Stimulated activated effector memory CD8-positive, alpha-beta T cell treated with anti-CD3 and anti-CD28 coated beads, Interleukin-12 subunit alpha, Interleukin-12 subunit beta, amount 100 ng/mL, for 72 hours (primary cell): ENCODE measurements around the gene GABRG2.

ENCODE experiments used
- ATAC-seq: fragments of 150-1000 bp; cut with Tn5 transposase; 2 replicates; pipeline ENCODE4 v1.10.0; 2021
- DNase-seq, 2 donors: peaks; one replicate each; pipeline ENCODE4 v3.0.0; 2021 to 2022; ENCODE audit warnings: low spot score in 2 of 2
- H3K27ac Mint-ChIP-seq: one replicate; pipeline ENCODE4 v1.8.0; 2022; ENCODE audit warnings: mild to moderate bottlenecking, mixed read lengths
- H3K36me3 Mint-ChIP-seq: one replicate; pipeline ENCODE4 v1.8.0; 2022; ENCODE audit warnings: mild to moderate bottlenecking, mixed read lengths
- H3K4me1 Mint-ChIP-seq: one replicate; pipeline ENCODE4 v1.8.0; 2022; ENCODE audit warnings: mixed read lengths
- H3K4me3 Mint-ChIP-seq: one replicate; pipeline ENCODE4 v1.8.0; 2022; ENCODE audit warnings: mild to moderate bottlenecking, mixed read lengths
- H3K9me3 Mint-ChIP-seq: one replicate; pipeline ENCODE4 v1.8.0; 2022; ENCODE audit warnings: mixed read lengths

Gene GABRG2

GRCh38 chr5:162132348-162132747 lies 64.8 kb downstream of the GABRG2 start:
- no peak for ATAC-seq
- Mint-ChIP-seq H3K9me3 (peaks cover 8% of the 10 kb centered on the region), H3K27ac (no peak overlapping the region), H3K4me1 (no peaks in the 10 kb centered on the region), H3K4me3 (no peak overlapping the region), H3K36me3 (no peaks in the 10 kb centered on the region)
- DNase-seq = no peak

- H3K4me1 Mint-ChIP-seq = no peaks in the 10 kb centered on the region
- peaks cover 8% of the 10 kb centered on the region for H3K9me3 Mint-ChIP-seq
- ATAC-seq = no peak
- H3K36me3 Mint-ChIP-seq = no peaks in the 10 kb centered on the region
- H3K4me3 Mint-ChIP-seq = no peak overlapping the region
- DNase-seq = no peak
- H3K27ac Mint-ChIP-seq = no peak overlapping the region
Measured at GRCh38 chr5:162139190-162139589, 71.6 kb downstream of the GABRG2 start.

- no peaks in the 10 kb centered on the region for H3K4me1 Mint-ChIP-seq
- peaks cover 13% of the 10 kb centered on the region for H3K9me3 Mint-ChIP-seq
- DNase-seq (no peak), ATAC-seq (no peak)
- no peak overlapping the region for H3K27ac Mint-ChIP-seq
- no peak overlapping the region for H3K4me3 Mint-ChIP-seq
- no peaks in the 10 kb centered on the region for H3K36me3 Mint-ChIP-seq
Measured at GRCh38 chr5:162154242-162154641, 86.7 kb downstream of the GABRG2 start.

- no peak overlapping the region for H3K27ac Mint-ChIP-seq
- H3K36me3 Mint-ChIP-seq = no peaks in the 10 kb centered on the region
- no peaks in the 10 kb centered on the region for H3K4me1 Mint-ChIP-seq
- DNase-seq (no peak), ATAC-seq (no peak)
- peaks cover 11% of the 10 kb centered on the region for H3K9me3 Mint-ChIP-seq
- no peak overlapping the region for H3K4me3 Mint-ChIP-seq
Measured at GRCh38 chr5:162160401-162160800, 92.8 kb downstream of the GABRG2 start.

GRCh38 chr5:162163663-162164062 lies 96.1 kb downstream of the GABRG2 start:
- Mint-ChIP-seq H3K9me3 (peaks cover 15% of the 10 kb centered on the region), H3K4me3 (no peak overlapping the region), H3K27ac (no peak overlapping the region), H3K36me3 (no peaks in the 10 kb centered on the region), H3K4me1 (no peaks in the 10 kb centered on the region)
- DNase-seq = no peak
- ATAC-seq = no peak

- Mint-ChIP-seq H3K27ac (no peak overlapping the region), H3K9me3 (peaks cover 17% of the 10 kb centered on the region), H3K4me3 (no peak overlapping the region), H3K36me3 (no peaks in the 10 kb centered on the region), H3K4me1 (no peaks in the 10 kb centered on the region)
- no peak for DNase-seq
- no peak for ATAC-seq
Measured at GRCh38 chr5:162174358-162174974, 106.9 kb downstream of the GABRG2 start.

- H3K4me1 Mint-ChIP-seq = no peaks in the 10 kb centered on the region
- H3K9me3 Mint-ChIP-seq = peaks cover 15% of the 10 kb centered on the region
- H3K4me3 Mint-ChIP-seq = no peak overlapping the region
- ATAC-seq (no peak), DNase-seq (no peak)
- H3K36me3 Mint-ChIP-seq = no peaks in the 10 kb centered on the region
- H3K27ac Mint-ChIP-seq = no peak overlapping the region
Measured at GRCh38 chr5:162187371-162187770, 119.8 kb downstream of the GABRG2 start.

GRCh38 chr5:162189719-162190118 lies 122.1 kb downstream of the GABRG2 start:
- H3K36me3 Mint-ChIP-seq = no peaks in the 10 kb centered on the region
- DNase-seq (no peak), ATAC-seq (no peak)
- H3K27ac Mint-ChIP-seq = no peak overlapping the region
- H3K4me1 Mint-ChIP-seq = no peaks in the 10 kb centered on the region
- peaks cover 18% of the 10 kb centered on the region for H3K9me3 Mint-ChIP-seq
- no peak overlapping the region for H3K4me3 Mint-ChIP-seq

GRCh38 chr5:162193012-162193411 lies 125.4 kb downstream of the GABRG2 start:
- H3K36me3 Mint-ChIP-seq = no peaks in the 10 kb centered on the region
- no peak overlapping the region for H3K27ac Mint-ChIP-seq
- ATAC-seq (no peak), DNase-seq (no peak)
- no peaks in the 10 kb centered on the region for H3K4me1 Mint-ChIP-seq
- peaks cover 12% of the 10 kb centered on the region for H3K9me3 Mint-ChIP-seq
- H3K4me3 Mint-ChIP-seq = no peak overlapping the region

GRCh38 chr5:162196351-162196750 lies 128.8 kb downstream of the GABRG2 start:
- H3K4me3 Mint-ChIP-seq = no peak overlapping the region
- H3K36me3 Mint-ChIP-seq = no peaks in the 10 kb centered on the region
- peaks cover 15% of the 10 kb centered on the region for H3K9me3 Mint-ChIP-seq
- ATAC-seq (no peak), DNase-seq (no peak)
- H3K4me1 Mint-ChIP-seq = no peaks in the 10 kb centered on the region
- H3K27ac Mint-ChIP-seq = no peak overlapping the region

GRCh38 chr5:162202285-162202880 lies 134.8 kb downstream of the GABRG2 start:
- Mint-ChIP-seq H3K36me3 (no peaks in the 10 kb centered on the region), H3K9me3 (peaks cover 12% of the 10 kb centered on the region), H3K4me1 (no peaks in the 10 kb centered on the region), H3K27ac (no peak overlapping the region), H3K4me3 (no peak overlapping the region)
- ATAC-seq (no peak), DNase-seq (no peak)
